HG03025 (cell line): ENCODE data around the gene TFAP2A.

Experiments
- ATAC-seq: cut with Tn5 transposase; IDR thresholded peaks from one replicate; pipeline ENCODE4 v1.9.1; 2021; ENCODE audit warnings: mild to moderate bottlenecking, moderate library complexity; ENCODE audit not compliant: unreplicated experiment, low FRiP score

Gene TFAP2A

GRCh38 chr6:10414756-10415616, at the start of gene TFAP2A:
TFAP2A (minus strand) TSS chr6:10415074; CDS start chr6:10414991, 83 bp downstream.
- no peak for ATAC-seq

DNA sequence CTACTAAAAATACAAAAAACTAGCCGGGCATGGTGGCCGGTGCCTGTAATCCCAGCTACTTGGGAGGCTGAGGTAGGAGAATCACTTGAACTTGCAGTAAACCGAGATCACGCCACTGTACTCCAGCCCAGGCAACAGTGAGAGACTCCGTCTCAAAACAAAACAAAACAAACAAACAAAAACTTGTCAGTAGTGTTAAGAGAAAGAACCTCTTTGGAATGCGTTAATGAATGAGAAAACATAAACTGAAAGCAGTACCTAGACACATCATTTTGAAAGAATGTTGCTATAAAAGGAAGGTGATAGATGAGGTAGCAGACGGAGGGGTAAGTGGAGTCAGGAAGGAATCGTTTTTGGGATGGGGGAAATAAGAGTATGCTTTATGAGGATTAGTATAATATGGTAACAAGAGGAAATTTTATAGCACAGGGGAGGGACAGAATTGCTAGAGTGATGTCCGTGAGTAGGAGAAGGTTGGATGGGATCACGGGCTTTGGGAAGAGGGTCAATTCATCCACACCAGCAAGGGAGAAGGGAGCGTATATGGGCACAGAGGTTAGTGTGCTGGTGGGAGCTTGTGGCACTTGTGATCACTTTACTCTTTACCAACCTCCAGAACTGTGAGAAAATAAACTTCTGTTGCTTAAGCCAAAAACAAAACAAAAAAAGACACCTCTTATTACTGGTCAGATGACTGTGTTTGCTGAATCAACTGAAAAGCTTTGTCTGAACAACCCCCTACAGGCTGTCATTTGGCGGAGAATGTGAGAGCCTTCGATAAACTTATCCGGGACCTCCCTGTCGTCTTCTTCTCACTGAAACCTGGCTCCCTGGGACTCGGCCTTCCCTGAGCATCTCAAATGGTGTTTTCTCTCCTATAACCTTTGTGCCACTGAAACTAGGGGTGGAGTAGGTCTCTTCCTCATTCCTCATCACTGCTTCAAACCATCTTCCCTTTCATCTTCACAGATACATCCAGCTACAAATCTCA, 48.9 kb upstream of the TFAP2A start:
- ATAC-seq = no peak

- ATAC-seq = no peak
These were observed 48.2 kb upstream of the TFAP2A start for GRCh38 chr6:10463040-10463439.

DNA sequence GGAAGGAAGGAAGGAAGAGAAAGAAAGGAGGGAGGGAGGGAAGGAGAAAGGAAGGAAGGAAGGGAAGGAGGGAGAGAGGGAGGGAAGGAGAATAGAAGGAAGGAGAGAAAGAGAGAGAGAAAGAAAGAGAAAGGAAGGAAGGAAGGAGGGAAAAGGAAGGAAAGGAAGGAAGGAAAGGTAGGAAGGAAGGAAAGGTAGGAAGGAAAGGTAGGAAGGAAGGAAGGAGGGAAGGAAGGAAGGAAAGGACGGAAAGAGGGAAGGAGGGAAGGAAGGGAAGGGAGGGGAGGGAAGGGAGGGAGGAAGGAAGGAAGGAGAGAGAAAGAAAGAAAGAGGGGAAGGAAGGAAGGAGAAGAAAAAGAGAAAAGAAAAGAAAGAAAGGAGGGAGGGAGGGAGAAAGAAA, 47.0 kb upstream of the TFAP2A start:
- ATAC-seq = no peak

DNA sequence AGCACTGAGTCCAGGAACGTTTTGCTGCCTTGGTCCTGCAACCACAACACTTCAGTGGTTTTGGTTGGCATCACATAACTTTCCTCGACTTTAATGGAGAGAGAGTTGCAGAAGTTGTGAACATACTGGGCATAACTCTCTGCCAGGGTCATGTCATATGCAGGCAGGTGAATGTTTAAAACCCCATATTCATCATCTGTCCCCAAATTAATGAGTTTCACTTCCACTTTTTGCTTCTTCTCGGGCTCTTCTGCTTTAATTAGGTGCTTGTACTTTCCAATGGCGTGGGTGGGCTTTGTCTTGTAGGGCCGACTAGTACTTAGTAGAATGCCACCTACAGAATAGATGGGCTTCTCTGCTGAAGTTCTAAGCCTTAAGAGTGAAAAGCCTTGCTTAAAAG, 45.2 kb upstream of the TFAP2A start:
- peak; percentile 93 for ATAC-seq

GRCh38 chr6:10458287-10458686, 43.4 kb upstream of the TFAP2A start:
- no peak for ATAC-seq

DNA sequence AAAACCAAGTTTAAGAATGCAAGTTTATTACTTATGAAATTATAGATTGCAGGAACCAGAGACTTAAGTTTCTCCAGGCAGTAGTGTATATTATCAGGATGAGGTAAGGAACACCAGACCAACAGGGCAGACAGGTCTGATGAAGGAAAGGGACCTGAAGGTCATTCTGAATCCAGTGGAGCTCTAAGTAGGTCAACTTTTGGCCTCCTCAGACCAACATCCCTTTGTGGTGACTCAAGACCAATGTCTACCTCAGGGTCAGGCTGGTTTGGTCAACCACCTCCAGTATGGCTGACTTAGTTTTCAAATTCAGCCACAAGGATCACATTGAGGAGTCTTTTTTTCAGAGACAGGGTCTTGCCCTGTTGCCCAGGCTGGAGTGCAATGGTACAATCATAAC, 38.7 kb upstream of the TFAP2A start:
- ATAC-seq = no peak

DNA sequence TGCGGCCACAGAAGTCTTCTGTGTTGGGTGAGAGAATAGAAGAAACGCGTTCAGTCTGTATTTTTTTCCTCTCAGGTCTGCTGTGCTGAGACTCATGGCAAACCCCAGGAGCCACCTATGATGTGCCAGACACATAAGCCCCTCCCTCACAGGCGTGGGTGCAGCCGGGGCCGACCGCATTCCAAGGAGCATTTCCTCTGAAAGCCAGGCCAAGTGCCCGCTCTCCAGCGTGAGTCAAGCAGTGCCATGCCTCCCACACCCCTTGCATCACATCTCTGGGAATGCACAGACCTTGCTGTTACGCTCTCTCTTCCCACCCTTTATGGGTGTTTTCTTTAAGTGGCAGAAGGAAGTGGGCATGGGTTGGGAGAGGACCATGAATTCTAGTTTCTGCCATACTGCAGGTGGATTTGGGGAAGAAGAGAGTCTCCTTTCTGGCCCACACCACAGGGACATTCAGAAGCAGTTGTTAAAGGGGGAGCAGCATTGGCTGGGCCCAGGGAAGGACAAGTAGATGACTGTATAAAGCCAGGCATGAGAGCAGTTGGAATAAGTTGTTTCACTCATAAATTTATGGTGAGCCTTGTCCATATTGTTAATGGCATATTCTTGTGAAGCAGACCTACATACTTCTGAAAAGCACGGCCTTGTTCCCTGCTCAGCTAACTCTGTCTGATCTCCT, 37.1 kb upstream of the TFAP2A start:
- no peak for ATAC-seq

DNA sequence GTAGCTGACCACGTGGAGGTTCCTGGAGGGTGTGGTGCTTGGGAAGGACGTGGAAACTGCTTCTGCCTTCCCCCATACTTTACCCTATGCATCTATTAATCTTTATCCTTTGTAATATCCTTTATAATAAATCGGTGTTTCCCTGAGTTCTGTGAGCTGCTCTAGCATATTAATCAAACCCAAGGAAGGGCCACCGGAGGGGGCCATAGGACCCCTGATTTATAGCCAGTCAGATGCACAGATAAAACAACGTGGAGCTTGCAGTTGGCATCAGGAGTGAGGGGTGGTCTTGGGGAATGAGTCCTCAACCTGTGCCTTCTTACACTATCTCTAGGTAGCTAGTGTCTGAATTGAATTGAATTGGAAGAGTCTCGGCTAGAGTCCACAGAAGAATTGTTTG, 36.5 kb upstream of the TFAP2A start:
- no peak for ATAC-seq

DNA sequence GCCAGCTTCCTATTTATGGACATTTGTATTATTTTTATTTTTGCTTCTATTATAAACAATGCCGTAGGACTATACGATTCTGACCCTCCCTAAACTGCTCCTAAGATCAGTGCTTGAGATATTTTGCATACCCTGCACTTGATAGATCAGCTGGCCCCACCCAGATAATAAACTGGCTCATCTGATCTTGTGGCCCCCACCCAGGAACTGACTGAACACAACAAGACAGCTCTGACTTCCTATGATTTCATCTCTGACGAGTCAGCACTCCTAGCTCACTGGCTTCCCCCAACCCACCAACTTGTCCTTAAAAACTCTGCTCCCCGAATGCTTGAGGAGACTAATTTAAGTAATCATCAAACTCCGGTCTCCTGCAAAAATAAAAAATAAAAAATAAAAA, 34.9 kb upstream of the TFAP2A start:
- ATAC-seq = no peak

DNA sequence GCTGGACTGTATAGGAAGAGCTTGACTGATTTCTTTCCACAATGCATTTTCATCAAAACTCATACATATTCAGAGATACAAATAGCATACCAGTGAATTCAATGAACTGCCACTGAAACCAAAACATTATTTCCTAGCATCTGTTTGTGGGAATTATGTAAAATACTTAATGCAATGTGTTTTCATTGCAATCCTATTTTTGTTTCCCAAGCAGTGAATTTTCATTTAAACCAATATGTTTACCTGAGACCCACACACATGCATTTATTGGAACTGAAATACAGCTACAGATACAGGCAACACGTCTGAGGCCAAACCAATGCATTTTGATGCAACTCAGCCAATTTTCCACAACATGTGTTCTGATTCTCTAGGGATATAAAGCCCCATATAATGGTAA, 33.2 kb upstream of the TFAP2A start:
- no peak for ATAC-seq

- ATAC-seq = no peak
These were observed 31.7 kb upstream of the TFAP2A start for GRCh38 chr6:10446548-10446947.

- ATAC-seq = no peak
These were observed 26.8 kb upstream of the TFAP2A start for GRCh38 chr6:10441655-10442009.

DNA sequence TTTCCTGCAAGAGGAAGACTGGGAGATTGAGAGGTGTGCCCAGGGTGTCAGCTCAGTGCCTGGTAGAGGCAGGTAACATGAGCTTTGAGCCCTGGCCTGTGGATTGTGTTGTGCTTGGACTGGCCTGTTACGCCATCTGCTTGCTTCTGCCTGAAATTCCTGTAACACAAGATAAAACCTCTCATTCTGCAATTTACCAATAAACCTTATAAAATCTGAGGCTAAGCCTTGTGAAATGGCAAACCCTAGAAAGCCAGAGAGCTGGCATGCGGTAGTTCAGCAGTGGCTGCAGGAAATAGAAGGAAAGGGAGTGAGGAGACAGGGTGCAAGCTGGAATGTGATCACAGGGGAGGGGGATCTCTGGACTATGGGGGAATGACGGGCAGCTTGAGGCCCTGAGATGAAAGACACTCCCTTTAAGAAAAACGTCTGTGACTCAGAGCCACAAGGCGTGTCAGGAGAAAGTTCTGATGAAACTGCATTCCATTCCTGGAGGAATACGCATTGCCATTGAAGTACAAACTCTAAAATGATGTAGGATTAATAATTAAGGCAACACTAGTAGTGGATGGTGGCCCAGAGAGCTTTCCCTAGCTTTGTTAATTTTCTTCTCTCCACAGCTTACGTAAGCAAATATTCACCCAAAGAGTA, 26.3 kb upstream of the TFAP2A start:
- no peak for ATAC-seq

DNA sequence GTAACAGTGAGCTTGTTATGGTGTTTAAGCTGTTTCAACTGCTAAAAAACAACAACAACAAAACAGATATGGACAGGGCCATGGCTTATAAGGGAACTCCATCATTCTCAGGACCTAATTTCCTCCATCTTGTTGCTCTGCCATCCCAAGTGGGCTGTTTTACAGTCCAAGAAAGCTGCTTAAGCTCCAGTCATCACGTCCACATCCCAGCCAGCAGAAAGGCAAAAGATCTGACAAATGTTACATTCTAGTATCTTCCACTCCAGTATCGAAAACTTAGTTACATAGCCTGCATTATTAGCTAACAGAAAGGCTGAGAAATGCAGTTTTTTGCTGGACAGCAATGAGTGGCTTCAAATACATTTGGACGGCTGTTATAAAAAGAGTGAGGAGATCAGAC, 23.0 kb upstream of the TFAP2A start:
- no peak for ATAC-seq

DNA sequence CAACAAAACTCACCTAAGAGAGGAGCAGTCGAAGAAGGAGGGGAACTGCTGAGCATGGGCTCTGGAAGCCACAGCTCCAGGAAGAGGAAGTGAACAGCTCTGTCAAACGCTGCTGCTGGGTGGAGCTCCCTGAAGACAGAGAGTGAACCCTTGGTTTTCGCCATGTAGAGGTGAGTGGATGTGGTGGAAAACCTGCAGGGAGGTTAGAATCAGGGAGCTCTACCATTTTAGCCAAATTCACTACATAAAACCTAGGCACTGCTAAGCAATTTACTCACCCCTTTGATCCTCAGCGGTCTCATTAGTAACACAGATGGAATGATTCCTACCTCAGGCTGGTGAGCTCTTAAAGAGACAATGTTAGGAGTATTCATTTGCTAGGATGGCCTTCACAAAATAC, 19.4 kb upstream of the TFAP2A start:
- peak; percentile 50 for ATAC-seq

DNA sequence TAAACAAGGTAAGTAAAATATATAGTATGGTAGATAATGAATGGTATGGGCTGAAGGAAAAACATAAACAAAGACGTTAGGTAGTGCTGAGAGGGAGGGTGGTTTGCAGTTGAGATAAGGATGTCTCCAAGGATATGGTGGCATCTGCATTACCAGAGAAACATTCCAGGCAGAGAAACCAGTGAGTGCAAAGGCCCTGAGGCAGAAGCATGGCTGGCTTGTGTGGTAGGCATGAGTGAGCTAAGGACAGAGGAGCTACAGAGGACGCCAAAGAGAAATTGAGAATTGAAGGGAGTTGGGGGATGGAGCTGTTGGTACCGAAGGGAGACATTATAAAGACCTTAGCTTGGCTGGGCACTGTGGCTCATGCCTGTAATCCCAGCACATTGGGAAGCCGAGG, 18.4 kb upstream of the TFAP2A start:
- no peak for ATAC-seq

DNA sequence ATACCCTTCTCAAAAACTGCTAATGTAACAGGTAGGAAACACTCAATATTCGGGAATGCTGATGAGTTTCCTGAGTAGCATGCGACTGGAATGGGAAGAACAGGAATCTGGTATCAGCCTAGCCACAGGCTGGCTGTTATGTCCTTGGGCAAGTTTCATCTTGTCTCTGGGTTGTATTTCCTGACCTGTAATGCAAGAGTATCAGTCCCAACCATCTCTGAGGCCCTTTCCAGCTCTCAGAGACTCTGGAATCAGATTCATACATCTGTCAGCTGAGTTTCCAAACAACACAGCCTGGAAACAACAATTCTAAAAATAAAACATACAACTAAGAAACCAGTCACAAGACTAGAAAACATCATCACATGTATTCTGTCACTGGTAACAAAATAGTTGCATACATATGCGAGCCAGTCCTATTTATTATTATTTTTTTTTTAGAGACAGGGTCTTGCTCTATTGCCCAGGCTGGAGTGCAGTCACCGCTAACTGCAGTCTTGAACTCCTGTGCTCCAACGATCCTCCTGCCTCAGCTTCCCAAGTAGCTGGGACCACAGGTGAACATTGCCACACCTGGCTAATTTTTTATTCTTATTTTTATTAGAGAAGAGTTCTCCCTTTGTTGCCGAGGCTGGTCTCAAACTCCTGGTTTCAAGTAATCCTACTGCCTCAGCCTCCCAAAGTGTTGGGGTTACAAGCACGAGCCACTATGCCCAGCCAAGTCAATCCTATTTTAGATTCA, 16.7 kb upstream of the TFAP2A start:
- ATAC-seq = no peak

GRCh38 chr6:10429638-10430427, 15.0 kb upstream of the TFAP2A start:
- peak; percentile 76 for ATAC-seq
